ENCODE data around the gene LLCFC1. TPM values are rescaled to one million over a fixed set of nuclear protein-coding genes. Genes with fewer than 3 reads are reported as not detected.
A peak's percentile ranks its signal among the peaks of the same experiment; 100 is the strongest.

The LLCFC1 gene
- total and polyA plus RNA-seq, 7 experiments from 2014 or later = 0.76 TPM; not detected in 6

DNA sequence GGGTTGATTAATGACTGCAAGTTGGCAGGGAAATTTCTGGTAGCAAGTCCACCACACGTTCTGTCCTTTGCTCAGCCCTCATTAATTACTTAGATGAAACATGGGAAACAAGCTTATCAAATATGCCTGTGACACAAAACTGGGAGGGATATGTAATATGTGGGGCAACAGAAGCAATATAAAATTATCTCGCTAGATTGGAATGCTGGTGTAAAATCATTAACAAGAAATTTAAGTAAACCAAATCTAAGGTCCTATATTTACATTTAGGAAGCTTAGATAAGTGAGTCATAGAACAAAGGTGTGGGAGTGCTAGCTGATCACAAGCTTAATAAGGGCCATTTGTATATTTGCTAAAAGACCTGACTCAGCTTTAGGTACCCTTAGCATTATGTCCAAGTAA is 29.3 kb upstream of the LLCFC1 start:
- Mint-ChIP-seq H3K9me3 (peaks cover 0 to 6% (median 0%) of the 10 kb centered on the region in 11 donors), H3K36me3 (peaks cover 0 to 3% (median 0%) of the 10 kb centered on the region in 5 donors), H3K27ac (no peak overlapping the region), H3K4me1 (peaks cover 0 to 7% (median 0%) of the 10 kb centered on the region in 7 donors), H3K27me3 (peaks cover 18 to 43% (median 20%) of the 10 kb centered on the region in 5 donors), H3K4me3 (no peak overlapping the region)
- H3K4me3 ChIP-seq (ENCODE audit: low read length) = no peak overlapping the region
- no peaks in the 10 kb centered on the region for H3K4me1 ChIP-seq (ENCODE audit: control insufficient read depth in 2 of 2, insufficient read depth in 2 of 2, low read length in 2 of 2)
- intact Hi-C loops (cut with micrococcal nuclease) = no loop called here
- ChIA-PET CTCF (no interaction called here), POLR2A (interaction anchor here (0.7 kb wide), 1 partner anchor 15 kb away, joined by 3 read pairs; no protein-coding TSS in a partner anchor)
- DNase-seq = no peak
- ATAC-seq = no peak
- no peaks in the 10 kb centered on the region for H3K27me3 ChIP-seq (ENCODE audit: control insufficient read depth in 2 of 2, insufficient read depth in 2 of 2, low read length in 2 of 2)
- no peaks in the 10 kb centered on the region for H3K9me3 ChIP-seq (ENCODE audit: control insufficient read depth in 2 of 3, low read length in 3 of 3)
- no peak overlapping the region for H3K27ac ChIP-seq (ENCODE audit: low read depth, low read length)
- no peaks in the 10 kb centered on the region for H3K36me3 ChIP-seq (ENCODE audit: control insufficient read depth in 2 of 3, insufficient read depth in 3 of 3, low read length in 3 of 3)

DNA sequence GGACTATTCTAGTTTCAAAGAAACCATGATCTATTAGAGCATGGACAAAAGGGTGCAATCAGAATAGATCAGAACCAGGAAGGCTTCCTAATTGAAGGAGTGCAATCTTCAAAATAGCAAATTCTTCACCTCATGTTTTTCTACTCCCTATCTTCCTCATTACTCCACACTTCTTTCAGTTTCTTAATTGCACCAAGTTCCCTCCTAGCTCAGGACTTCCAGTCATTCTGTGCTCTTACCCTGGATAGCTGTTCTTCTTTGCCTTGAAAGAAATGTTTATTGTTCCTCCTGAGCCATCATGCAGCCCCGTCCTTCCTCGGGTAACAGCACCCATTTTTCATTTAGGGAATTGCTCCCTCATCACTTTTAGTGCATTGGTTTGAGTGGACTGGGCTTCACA is 28.8 kb upstream of the LLCFC1 start:
- peaks cover 0 to 7% (median 0%) of the 10 kb centered on the region in 7 donors for H3K4me1 Mint-ChIP-seq

DNA sequence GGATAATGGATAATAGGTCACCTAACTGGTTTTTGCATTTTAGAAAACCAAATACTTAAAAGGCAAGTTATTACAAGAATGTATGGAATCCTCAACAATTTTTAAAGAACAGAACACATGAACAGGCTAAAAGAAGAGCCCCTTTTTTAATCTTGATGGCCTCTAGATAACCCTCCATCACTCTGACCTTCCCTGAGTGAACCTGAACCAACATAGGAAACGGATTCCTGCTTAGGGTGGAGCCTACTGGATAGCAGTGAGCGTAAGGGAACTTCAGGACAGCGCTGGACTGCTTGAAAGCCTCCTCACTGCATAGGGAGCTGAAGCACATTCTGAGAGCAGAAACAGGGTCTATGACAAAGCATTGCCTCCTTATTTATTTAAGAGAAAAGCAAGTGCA is 26.2 kb upstream of the LLCFC1 start:
- H3K27me3 Mint-ChIP-seq = peaks cover 14 to 34% (median 21%) of the 10 kb centered on the region in 5 donors
- H3K9me3 Mint-ChIP-seq = no peaks in the 10 kb centered on the region
- Histone ChIP-seq H3K36me3 (ENCODE audit: control insufficient read depth in 2 of 3, insufficient read depth in 3 of 3, low read length in 3 of 3) (no peaks in the 10 kb centered on the region), H3K9me3 (ENCODE audit: control insufficient read depth in 2 of 3, low read length in 3 of 3) (no peaks in the 10 kb centered on the region), H3K27ac (ENCODE audit: low read depth, low read length) (no peak overlapping the region), H3K4me3 (ENCODE audit: low read length) (no peak overlapping the region), H3K4me1 (ENCODE audit: control insufficient read depth in 2 of 2, insufficient read depth in 2 of 2, low read length in 2 of 2) (no peaks in the 10 kb centered on the region), H3K27me3 (ENCODE audit: control insufficient read depth in 2 of 2, insufficient read depth in 2 of 2, low read length in 2 of 2) (no peaks in the 10 kb centered on the region)
- peaks cover 0 to 7% (median 0%) of the 10 kb centered on the region in 7 donors for H3K4me1 Mint-ChIP-seq
- ChIA-PET POLR2A (no interaction called here), CTCF (no interaction called here)
- H3K27ac Mint-ChIP-seq = no peak overlapping the region
- ATAC-seq (no peak), DNase-seq (no peak)
- H3K4me3 Mint-ChIP-seq = no peak overlapping the region
- intact Hi-C loops (cut with micrococcal nuclease) = no loop called here
- no peaks in the 10 kb centered on the region for H3K36me3 Mint-ChIP-seq

More for the DNA sequence above, 28.8 kb upstream of the LLCFC1 start:
- no peak overlapping the region for H3K27ac ChIP-seq (ENCODE audit: low read depth, low read length)
- POLR2A ChIA-PET = interaction anchor here (0.7 kb wide), 1 partner anchor 16 kb away, joined by 3 read pairs; no protein-coding TSS in a partner anchor
- CTCF ChIA-PET = no interaction called here
- Mint-ChIP-seq H3K9me3 (peaks cover 0 to 6% (median 0%) of the 10 kb centered on the region in 11 donors), H3K4me3 (no peak overlapping the region), H3K27me3 (peaks cover 18 to 43% (median 20%) of the 10 kb centered on the region in 5 donors), H3K27ac (no peak overlapping the region), H3K36me3 (peaks cover 0 to 3% (median 0%) of the 10 kb centered on the region in 5 donors)
- intact Hi-C loops (cut with micrococcal nuclease) = no loop called here
- ATAC-seq = no peak
- DNase-seq = no peak
- H3K27me3 ChIP-seq (ENCODE audit: control insufficient read depth in 2 of 2, insufficient read depth in 2 of 2, low read length in 2 of 2) = no peaks in the 10 kb centered on the region
- no peaks in the 10 kb centered on the region for H3K9me3 ChIP-seq (ENCODE audit: control insufficient read depth in 2 of 3, low read length in 3 of 3)
- no peaks in the 10 kb centered on the region for H3K4me1 ChIP-seq (ENCODE audit: control insufficient read depth in 2 of 2, insufficient read depth in 2 of 2, low read length in 2 of 2)
- no peaks in the 10 kb centered on the region for H3K36me3 ChIP-seq (ENCODE audit: control insufficient read depth in 2 of 3, insufficient read depth in 3 of 3, low read length in 3 of 3)
- H3K4me3 ChIP-seq (ENCODE audit: low read length) = no peak overlapping the region

DNA sequence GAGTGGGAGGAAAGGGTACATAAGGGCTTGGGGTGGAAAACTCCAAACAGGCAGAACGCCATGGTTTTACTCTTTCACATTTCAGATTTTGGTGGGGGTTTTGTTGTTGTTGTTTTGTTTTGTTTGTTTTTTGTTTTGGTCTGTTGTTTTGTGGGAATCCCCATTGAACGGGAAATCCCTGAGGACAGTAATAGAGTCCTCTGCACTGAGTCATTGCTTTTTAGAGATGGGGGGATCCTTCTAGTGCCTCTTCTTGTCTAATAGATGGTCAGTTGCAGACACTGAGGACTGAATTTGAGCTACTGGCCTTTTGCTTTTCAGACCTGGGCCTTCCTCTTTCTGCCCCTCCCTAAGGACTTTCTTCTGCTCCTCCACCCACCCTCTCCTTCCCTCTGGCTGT is 25.7 kb upstream of the LLCFC1 start:
- intact Hi-C loops (cut with micrococcal nuclease) = no loop called here
- POLR2A ChIA-PET = no interaction called here

DNA sequence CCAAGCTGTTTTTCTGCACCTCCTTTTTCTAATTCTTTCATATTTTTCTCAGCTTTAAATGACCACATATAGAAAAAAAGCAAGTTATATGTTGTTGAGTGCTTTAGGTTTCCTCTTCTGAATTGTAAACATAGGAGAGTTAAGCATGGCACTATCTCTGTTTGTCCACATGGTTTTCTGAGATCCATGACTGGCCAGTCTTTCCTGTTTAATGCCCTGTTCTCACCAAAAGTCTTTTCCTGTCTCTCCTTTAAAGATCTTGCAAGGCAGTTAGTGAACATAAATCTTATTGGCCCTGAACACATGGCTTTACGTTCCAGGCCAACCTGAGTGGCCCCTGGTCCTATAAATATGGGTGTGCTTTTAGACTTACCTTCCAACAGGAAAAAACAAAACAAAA is 25.2 kb upstream of the LLCFC1 start:
- Histone ChIP-seq H3K27ac (ENCODE audit: low read depth, low read length) (no peak overlapping the region), H3K4me1 (ENCODE audit: control insufficient read depth in 2 of 2, insufficient read depth in 2 of 2, low read length in 2 of 2) (no peaks in the 10 kb centered on the region), H3K9me3 (ENCODE audit: control insufficient read depth in 2 of 3, low read length in 3 of 3) (no peaks in the 10 kb centered on the region), H3K36me3 (ENCODE audit: control insufficient read depth in 2 of 3, insufficient read depth in 3 of 3, low read length in 3 of 3) (no peaks in the 10 kb centered on the region), H3K4me3 (ENCODE audit: low read length) (no peak overlapping the region), H3K27me3 (ENCODE audit: control insufficient read depth in 2 of 2, insufficient read depth in 2 of 2, low read length in 2 of 2) (no peaks in the 10 kb centered on the region)
- H3K4me1 Mint-ChIP-seq = peaks cover 0 to 4% (median 0%) of the 10 kb centered on the region in 7 donors
- peak overlapping the region in 1 of 9 donors; percentile 49 for H3K27ac Mint-ChIP-seq
- ChIA-PET POLR2A (no interaction called here), CTCF (no interaction called here)
- H3K9me3 Mint-ChIP-seq = no peaks in the 10 kb centered on the region
- H3K27me3 Mint-ChIP-seq = peaks cover 13 to 33% (median 24%) of the 10 kb centered on the region in 5 donors
- no peaks in the 10 kb centered on the region for H3K36me3 Mint-ChIP-seq
- intact Hi-C loops (cut with micrococcal nuclease) = no loop called here
- ATAC-seq = no peak
- DNase-seq = no peak
- H3K4me3 Mint-ChIP-seq = no peak overlapping the region

More for the DNA sequence above, 25.7 kb upstream of the LLCFC1 start:
- H3K27me3 ChIP-seq (ENCODE audit: control insufficient read depth in 2 of 2, insufficient read depth in 2 of 2, low read length in 2 of 2) = no peaks in the 10 kb centered on the region
- Mint-ChIP-seq H3K27me3 (peaks cover 14 to 37% (median 23%) of the 10 kb centered on the region in 5 donors), H3K4me3 (no peak overlapping the region), H3K36me3 (no peaks in the 10 kb centered on the region), H3K9me3 (no peaks in the 10 kb centered on the region), H3K27ac (peak overlapping the region in 1 of 9 donors; percentile 49), H3K4me1 (peaks cover 0 to 7% (median 0%) of the 10 kb centered on the region in 7 donors)
- no peak for DNase-seq
- no peak overlapping the region for H3K4me3 ChIP-seq (ENCODE audit: low read length)
- H3K36me3 ChIP-seq (ENCODE audit: control insufficient read depth in 2 of 3, insufficient read depth in 3 of 3, low read length in 3 of 3) = no peaks in the 10 kb centered on the region
- ATAC-seq = no peak
- no peaks in the 10 kb centered on the region for H3K4me1 ChIP-seq (ENCODE audit: control insufficient read depth in 2 of 2, insufficient read depth in 2 of 2, low read length in 2 of 2)
- CTCF ChIA-PET = no interaction called here
- no peaks in the 10 kb centered on the region for H3K9me3 ChIP-seq (ENCODE audit: control insufficient read depth in 2 of 3, low read length in 3 of 3)
- no peak overlapping the region for H3K27ac ChIP-seq (ENCODE audit: low read depth, low read length)

DNA sequence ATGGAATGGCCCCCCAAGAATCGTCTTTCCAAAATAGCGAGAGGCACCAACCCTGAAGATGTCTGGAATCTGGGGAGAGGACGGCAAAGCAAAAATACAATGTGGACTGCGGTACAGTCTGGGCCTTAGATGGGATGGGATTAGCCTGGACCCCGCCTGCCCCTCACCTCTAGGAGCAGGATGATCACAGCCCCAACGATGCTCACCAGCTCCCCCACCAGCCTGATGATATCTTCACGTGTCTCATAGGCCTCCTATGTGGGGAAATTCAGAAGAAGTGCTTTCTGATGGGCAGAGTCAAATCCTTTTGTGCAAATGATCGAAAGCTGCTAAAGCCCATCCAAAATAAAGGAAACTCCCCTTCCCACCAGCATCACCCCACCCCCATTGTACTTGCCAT is 24.0 kb upstream of the LLCFC1 start:
- no peaks in the 10 kb centered on the region for H3K9me3 ChIP-seq (ENCODE audit: control insufficient read depth in 2 of 3, low read length in 3 of 3)
- Mint-ChIP-seq H3K4me3 (no peak overlapping the region), H3K4me1 (peaks cover 0 to 2% (median 0%) of the 10 kb centered on the region in 7 donors), H3K36me3 (no peaks in the 10 kb centered on the region), H3K27me3 (peaks cover 9 to 26% (median 17%) of the 10 kb centered on the region in 5 donors), H3K9me3 (no peaks in the 10 kb centered on the region), H3K27ac (no peak overlapping the region)
- no peak overlapping the region for H3K4me3 ChIP-seq (ENCODE audit: low read length)
- no peaks in the 10 kb centered on the region for H3K36me3 ChIP-seq (ENCODE audit: control insufficient read depth in 2 of 3, insufficient read depth in 3 of 3, low read length in 3 of 3)
- H3K27ac ChIP-seq (ENCODE audit: low read depth, low read length) = no peak overlapping the region
- no peak for DNase-seq
- ChIA-PET CTCF (no interaction called here), POLR2A (no interaction called here)
- H3K27me3 ChIP-seq (ENCODE audit: control insufficient read depth in 2 of 2, insufficient read depth in 2 of 2, low read length in 2 of 2) = no peaks in the 10 kb centered on the region
- no peaks in the 10 kb centered on the region for H3K4me1 ChIP-seq (ENCODE audit: control insufficient read depth in 2 of 2, insufficient read depth in 2 of 2, low read length in 2 of 2)
- ATAC-seq = no peak
- intact Hi-C loops (cut with micrococcal nuclease) = no loop called here

DNA sequence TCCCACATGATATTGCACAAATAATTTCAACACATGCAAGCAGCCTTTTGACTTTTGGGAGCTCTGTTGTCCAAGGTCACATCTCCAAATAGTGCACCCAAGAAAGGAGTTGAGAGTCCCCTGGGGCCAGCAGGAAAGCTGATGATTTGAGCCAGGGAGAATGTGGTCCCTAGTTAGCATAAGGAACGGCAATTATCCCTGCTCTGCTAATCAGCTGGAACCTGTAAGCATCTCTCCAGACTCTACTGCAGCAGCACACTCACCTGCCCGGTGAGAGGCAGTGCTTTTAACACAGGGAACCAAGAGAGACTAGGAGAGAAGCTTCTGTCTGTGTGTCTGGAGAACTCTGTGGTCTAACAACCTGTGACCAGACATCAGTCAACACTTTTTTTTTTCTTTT is 22.8 kb upstream of the LLCFC1 start:
- no peak overlapping the region for H3K4me3 Mint-ChIP-seq
- H3K27ac Mint-ChIP-seq = no peak overlapping the region
- H3K36me3 Mint-ChIP-seq = no peaks in the 10 kb centered on the region
- no peaks in the 10 kb centered on the region for H3K9me3 Mint-ChIP-seq
- no peaks in the 10 kb centered on the region for H3K9me3 ChIP-seq (ENCODE audit: control insufficient read depth in 2 of 3, low read length in 3 of 3)
- H3K4me1 Mint-ChIP-seq = no peaks in the 10 kb centered on the region
- ChIA-PET CTCF (interaction anchor here (1.4 kb wide), 1 partner anchor 18 kb away, joined by 4 read pairs; no protein-coding TSS in a partner anchor), POLR2A (interaction anchor here (0.6 kb wide), 1 partner anchor 84 kb away, joined by 3 read pairs; no protein-coding TSS in a partner anchor)
- no peak overlapping the region for H3K4me3 ChIP-seq (ENCODE audit: low read length)
- H3K27ac ChIP-seq (ENCODE audit: low read depth, low read length) = no peak overlapping the region
- no peaks in the 10 kb centered on the region for H3K4me1 ChIP-seq (ENCODE audit: control insufficient read depth in 2 of 2, insufficient read depth in 2 of 2, low read length in 2 of 2)
- no peaks in the 10 kb centered on the region for H3K27me3 ChIP-seq (ENCODE audit: control insufficient read depth in 2 of 2, insufficient read depth in 2 of 2, low read length in 2 of 2)
- ATAC-seq (no peak), DNase-seq (no peak)
- no peaks in the 10 kb centered on the region for H3K36me3 ChIP-seq (ENCODE audit: control insufficient read depth in 2 of 3, insufficient read depth in 3 of 3, low read length in 3 of 3)
- peaks cover 9 to 19% (median 14%) of the 10 kb centered on the region in 5 donors for H3K27me3 Mint-ChIP-seq
- intact Hi-C loops (cut with micrococcal nuclease) = no loop called here
